HepG2 (cell line): ENCODE results near the gene LYSMD2.

Experiments
- EP300 ChIP-seq, 3 experiments: sonication (generic) in 1 of 3; formaldehyde crosslinking in 1 of 3; IDR thresholded peaks; 2 replicates each; pipeline versions ENCODE4 v1.5.1 to v1.6.1; 2011 to 2020; ENCODE audit warnings: low read depth in 2 of 3, low read length in 2 of 3, borderline replicate concordance in 1 of 3, improper control_type of control experiment in 1 of 3, mild to moderate bottlenecking in 1 of 3, missing genetic modification reagents in 1 of 3, moderate library complexity in 1 of 3
- HOXA7 ChIP-seq: sonication (generic); formaldehyde crosslinking; IDR thresholded peaks from 2 replicates; pipeline ENCODE4 v1.8.1; 2022; ENCODE audit warnings: mild to moderate bottlenecking, missing genetic modification reagents, moderate library complexity
- KAT7 ChIP-seq: IDR thresholded peaks from 2 replicates; pipeline ENCODE4 v1.6.1; 2018; ENCODE audit warnings: borderline replicate concordance, missing compliant biosample characterization
- KDM4B ChIP-seq: sonication (generic); formaldehyde crosslinking; IDR thresholded peaks from 2 replicates; pipeline ENCODE4 v1.4.0; 2020; ENCODE audit warnings: missing genetic modification reagents
- MTF1 ChIP-seq: sonication (generic); formaldehyde crosslinking; IDR thresholded peaks from 2 replicates; pipeline ENCODE4 v1.5.0; 2020; ENCODE audit warnings: missing genetic modification reagents
- MYC ChIP-seq: sonication (generic); formaldehyde crosslinking; IDR thresholded peaks from 2 replicates; pipeline ENCODE4 v1.9.0; 2021; ENCODE audit warnings: missing genetic modification reagents, borderline replicate concordance
- POLR2AphosphoS5 ChIP-seq: IDR thresholded peaks from 2 replicates; pipeline ENCODE4 v1.6.1; 2012; ENCODE audit warnings: low read depth, low read length
- SMAD9 ChIP-seq: sonication (generic); formaldehyde crosslinking; IDR thresholded peaks from 2 replicates; pipeline ENCODE4 v1.5.1; 2020; ENCODE audit warnings: mild to moderate bottlenecking, missing genetic modification reagents
- ZNF205 ChIP-seq: IDR thresholded peaks from 2 replicates; pipeline ENCODE4 v1.6.1; 2018; ENCODE audit warnings: missing biosample characterization, missing genetic modification reagents
- ZNF572 ChIP-seq: sonication (generic); formaldehyde crosslinking; IDR thresholded peaks from 2 replicates; pipeline ENCODE4 v1.5.1; 2020; ENCODE audit warnings: mild to moderate bottlenecking, missing genetic modification reagents
- TF ChIP-seq, protein P1 (sequence below): IDR thresholded peaks from 2 replicates; pipeline ENCODE4 v1.6.1; 2016; ENCODE audit warnings: missing compliant biosample characterization, missing genetic modification reagents, borderline replicate concordance

DNA sequence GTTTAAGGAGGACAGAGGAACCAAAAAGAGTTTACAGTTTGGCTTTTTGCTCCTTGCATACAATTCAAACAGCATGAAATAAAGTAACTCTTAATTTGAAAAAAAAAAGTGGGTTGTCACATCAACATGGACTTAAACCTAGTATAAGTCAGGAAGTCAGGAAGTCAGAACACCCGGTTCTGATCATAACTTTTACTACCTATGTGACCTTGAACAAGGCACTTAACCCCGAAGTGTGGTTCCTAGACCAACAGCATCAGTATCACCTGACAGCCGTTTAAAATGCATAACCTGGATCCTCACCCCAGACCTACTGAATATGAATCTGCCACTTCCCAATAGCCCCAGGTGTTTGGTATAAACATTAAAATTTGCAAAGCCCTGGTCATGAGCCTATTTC, 18.7 kb downstream of the LYSMD2 start:
- no peak for TF ChIP-seq ZNF572 (CRISPR knock-in tag)
- no peak for TF ChIP-seq POLR2AphosphoS5
- TF ChIP-seq, protein P1, sequence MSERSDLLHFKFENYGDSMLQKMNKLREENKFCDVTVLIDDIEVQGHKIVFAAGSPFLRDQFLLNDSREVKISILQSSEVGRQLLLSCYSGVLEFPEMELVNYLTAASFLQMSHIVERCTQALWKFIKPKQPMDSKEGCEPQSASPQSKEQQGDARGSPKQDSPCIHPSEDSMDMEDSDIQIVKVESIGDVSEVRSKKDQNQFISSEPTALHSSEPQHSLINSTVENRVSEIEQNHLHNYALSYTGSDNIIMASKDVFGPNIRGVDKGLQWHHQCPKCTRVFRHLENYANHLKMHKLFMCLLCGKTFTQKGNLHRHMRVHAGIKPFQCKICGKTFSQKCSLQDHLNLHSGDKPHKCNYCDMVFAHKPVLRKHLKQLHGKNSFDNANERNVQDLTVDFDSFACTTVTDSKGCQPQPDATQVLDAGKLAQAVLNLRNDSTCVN: no peak
- no peak for TF ChIP-seq MYC
- no peak for TF ChIP-seq KAT7 (CRISPR knock-in tag)
- TF ChIP-seq MTF1 (CRISPR knock-in tag): no peak
- no peak for TF ChIP-seq EP300 (IDR thresholded peaks at IDR 0.05; ENCODE audit: low read depth in 2 of 2, low read length in 2 of 2)
- no peak for TF ChIP-seq EP300 (CRISPR knock-in tag; IDR thresholded peaks at IDR 0.05; ENCODE audit: borderline replicate concordance)
- no peak for TF ChIP-seq SMAD9
- TF ChIP-seq HOXA7 (CRISPR knock-in tag): no peak
- no peak for TF ChIP-seq KDM4B (CRISPR knock-in tag)
- no peak for TF ChIP-seq ZNF205 (CRISPR knock-in tag)
